GM23248 (cell line): Measurements from ENCODE around the gene ACCS.

Experiments used
- EZH2 ChIP-seq: fragments of 200-600 bp; sonication (generic); IDR thresholded peaks from 2 replicates; pipeline ENCODE4 v1.6.1; 2018; ENCODE audit warnings: antibody characterized with exemption, mild to moderate bottlenecking; ENCODE audit not compliant: insufficient read depth, poor library complexity, severe bottlenecking
- EZH2phosphoT487 ChIP-seq: fragments of 200-600 bp; sonication (generic); IDR thresholded peaks from 2 replicates; pipeline ENCODE4 v1.6.1; 2018; ENCODE audit warnings: antibody characterized with exemption, moderate library complexity, mild to moderate bottlenecking, low read depth; ENCODE audit not compliant: insufficient read depth

DNA sequence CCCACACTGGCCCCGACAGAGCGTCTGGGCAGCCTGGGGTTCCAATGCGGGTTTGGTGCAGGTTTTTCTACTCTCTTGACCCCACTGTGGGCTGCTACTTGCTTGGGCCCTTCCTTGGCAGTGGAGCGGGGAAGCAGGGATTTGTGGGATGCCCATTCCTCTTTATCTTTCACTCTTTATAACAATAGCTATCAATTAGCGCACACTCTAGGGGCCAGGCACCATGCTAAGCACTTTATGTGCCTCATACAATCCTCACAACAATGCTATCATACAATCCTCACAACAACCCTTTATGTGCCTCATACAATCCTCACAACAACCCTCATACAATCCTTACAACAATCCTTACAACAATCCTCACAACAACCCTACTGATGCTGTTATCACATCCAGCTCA lies 12.7 kb downstream of the ACCS start:
- TF ChIP-seq EZH2phosphoT487 (no peak), EZH2 (no peak)
